HCT116 (cell line): Measurements from ENCODE around the gene FGF10. TPM values are rescaled to one million over a fixed set of nuclear protein-coding genes. Genes with fewer than 3 reads are reported as not detected.

Experiments used
- ATAC-seq: fragments of 200-7000 bp; cut with Tn5 transposase; 2 replicates; pipeline ENCODE4 v1.9.1; 2020; ENCODE audit warnings: mild to moderate bottlenecking, moderate library complexity
- BruUV-seq: library from RNA; stranded (reverse); fragments of 400-500 nt; replicated peaks from 2 replicates; lab custom pipeline; 2021; lab: Mats Ljungman, UMichigan
- CTCF ChIA-PET: fragments of 300-600 bp; sonication (Branson Sonifier 250); formaldehyde crosslinking; loops from one replicate; lab custom pipeline; 2021; ENCODE audit warnings: antibody characterized with exemption; lab: Charles Lee
- POLR2A ChIA-PET: fragments of 300-600, 350-600 bp; sonication (Branson Sonifier 250); formaldehyde crosslinking; loops from one replicate; lab custom pipeline; 2021; ENCODE audit warnings: antibody characterized with exemption; lab: Charles Lee
- RAD21 ChIA-PET, 2 experiments: fragments of 300-600 bp; sonication (Branson Sonifier 250); formaldehyde crosslinking; loops; one replicate each; lab custom pipeline; 2023; ENCODE audit warnings: low total read pairs in 2 of 2; ENCODE audit not compliant: uncharacterized antibody in 2 of 2, unreplicated experiment in 2 of 2, low non-redundant PET in 1 of 2; lab: Charles Lee
- DNase-seq: peaks from one replicate; pipeline ENCODE4 v3.0.0-alpha.2; 2010; ENCODE audit warnings: low read depth, low spot score
- H2AFZ ChIP-seq: fragments of 200-600 bp; shearing (Covaris generic), sonication (generic); 2 replicates; pipeline ENCODE4 v1.6.1; 2017; ENCODE audit warnings: low read depth, mixed run types, mixed read lengths, antibody characterized with exemption, low read length; ENCODE audit not compliant: poor library complexity, severe bottlenecking
- H3K27ac ChIP-seq: 2 replicates; pipeline ENCODE4 v1.5.1; 2012; ENCODE audit warnings: low read depth, low read length
- H3K27me3 ChIP-seq: fragments of 200-600 bp; sonication (generic); 2 replicates; pipeline ENCODE4 v1.6.1; 2016; ENCODE audit warnings: mixed run types, low read length, mixed read lengths; ENCODE audit not compliant: insufficient read depth
- H3K36me3 ChIP-seq, 2 experiments: fragments of 200-500 bp in 1 of 2; fragments of 200-600 bp in 1 of 2; sonication (Bioruptor generic) in 1 of 2; sonication (generic) in 1 of 2; 2 replicates each; pipeline versions ENCODE4 v1.5.1 to v1.6.1; 2014 to 2016; ENCODE audit warnings: low read length in 2 of 2, inconsistent platforms in 1 of 2, mixed read lengths in 1 of 2, mixed run types in 1 of 2; ENCODE audit not compliant: insufficient read depth in 2 of 2, control insufficient read depth in 1 of 2
- H3K4me1 ChIP-seq, 2 experiments: fragments of 200-600 bp in 1 of 2; sonication (generic) in 1 of 2; 2 replicates each; pipeline versions ENCODE4 v1.5.1 to v1.6.1; 2012 to 2017; ENCODE audit warnings: low read length in 2 of 2, inconsistent platforms in 1 of 2, mild to moderate bottlenecking in 1 of 2, mixed read lengths in 1 of 2, mixed run types in 1 of 2, moderate library complexity in 1 of 2; ENCODE audit not compliant: insufficient read depth in 2 of 2, control insufficient read depth in 1 of 2
- H3K4me2 ChIP-seq: fragments of 200-600 bp; sonication (generic); 2 replicates; pipeline ENCODE4 v1.6.1; 2017; ENCODE audit warnings: mixed run types, low read length, mixed read lengths
- H3K4me3 ChIP-seq, 2 experiments: fragments of 200-600 bp in 1 of 2; sonication (generic) in 1 of 2; replicated peaks in 1 of 2; 2 replicates each; pipeline ENCODE4 v1.5.1; 2011 to 2016; ENCODE audit warnings: low read length in 2 of 2, control low read depth in 1 of 2, low read depth in 1 of 2, mild to moderate bottlenecking in 1 of 2, mixed read lengths in 1 of 2, mixed run types in 1 of 2
- H3K79me2 ChIP-seq: fragments of 200-600 bp; sonication (generic); 2 replicates; pipeline ENCODE4 v1.6.1; 2017; ENCODE audit warnings: mild to moderate bottlenecking, mixed run types, low read length, moderate library complexity, mixed read lengths; ENCODE audit not compliant: insufficient read depth
- H3K9ac ChIP-seq: fragments of 200-600 bp; sonication (generic); 2 replicates; pipeline ENCODE4 v1.6.1; 2016; ENCODE audit warnings: low read length, mixed read lengths
- H3K9me2 ChIP-seq: fragments of 200-600 bp; sonication (generic), shearing (Covaris generic); 2 replicates; pipeline ENCODE4 v1.6.1; 2017; ENCODE audit warnings: mixed run types, mild to moderate bottlenecking, moderate library complexity; ENCODE audit not compliant: insufficient read depth
- H3K9me3 ChIP-seq, 2 experiments: fragments of 200-500 bp in 1 of 2; fragments of 200-600 bp in 1 of 2; sonication (Bioruptor generic) in 1 of 2; sonication (generic) in 1 of 2; 2 replicates each; pipeline ENCODE4 v1.6.1; 2014 to 2017; ENCODE audit warnings: low read length in 2 of 2, mixed read lengths in 2 of 2, inconsistent platforms in 1 of 2, low read depth in 1 of 2, mild to moderate bottlenecking in 1 of 2, mixed run types in 1 of 2, moderate library complexity in 1 of 2; ENCODE audit not compliant: control insufficient read depth in 1 of 2, insufficient read depth in 1 of 2
- H4K20me1 ChIP-seq: fragments of 200-600 bp; sonication (generic), shearing (Covaris generic); 2 replicates; pipeline ENCODE4 v1.6.1; 2017; ENCODE audit warnings: mixed run types, mild to moderate bottlenecking, moderate library complexity; ENCODE audit not compliant: insufficient read depth
- CEBPB ChIP-seq: IDR thresholded peaks from 2 replicates; pipeline ENCODE4 v1.6.1; 2012; ENCODE audit warnings: low read depth
- CTCF ChIP-seq, 3 experiments: fragments of 200-600 bp in 1 of 3; sonication (generic) in 1 of 3; IDR thresholded peaks in 2 of 3; conservative IDR thresholded peaks in 1 of 3; 2 replicates each; pipeline ENCODE4 v1.5.1; 2012 to 2017; ENCODE audit warnings: low read depth in 2 of 3, low read length in 2 of 3, antibody characterized with exemption in 1 of 3, borderline replicate concordance in 1 of 3, control low read depth in 1 of 3, mild to moderate bottlenecking in 1 of 3, mixed read lengths in 1 of 3, mixed run types in 1 of 3, moderate library complexity in 1 of 3; ENCODE audit not compliant: insufficient read depth in 1 of 3
- EGR1 ChIP-seq: IDR thresholded peaks from 2 replicates; pipeline ENCODE4 v1.6.1; 2012; ENCODE audit warnings: low read depth
- TCF7L2 ChIP-seq: IDR thresholded peaks from 2 replicates; pipeline ENCODE4 v1.7.0; 2011; ENCODE audit warnings: borderline replicate concordance, inconsistent platforms; ENCODE audit not compliant: insufficient read depth, insufficient read length; ENCODE audit errors: extremely low read depth
- ZNF274 ChIP-seq: fragments of 200-500 bp; sonication (Bioruptor generic); IDR thresholded peaks from 2 replicates; pipeline ENCODE4 v1.6.1; 2014; ENCODE audit warnings: mild to moderate bottlenecking, low read depth, low read length, inconsistent platforms
- intact Hi-C: fragments of 100-400 bp; cut with micrococcal nuclease; formaldehyde crosslinking; loops from 2 replicates; pipeline ENCODE4 v1.10.0; 2022
- total RNA-seq: library from RNA; stranded (reverse); gene quantifications from one replicate; pipeline ENCODE4 v1.2.1, GENCODE V29; 2021; ENCODE audit not compliant: unreplicated experiment

Gene FGF10
- total RNA-seq, 1 experiment from 2014 or later: not detected

GRCh38 chr5:44300551-44300950 lies 88.7 kb downstream of the FGF10 start:
- H3K9me2 ChIP-seq: no peaks in the 10 kb centered on the region
- no peaks in the 10 kb centered on the region for H3K36me3 ChIP-seq
- ChIA-PET RAD21 (no interaction called here), CTCF (no interaction called here), POLR2A (no interaction called here)
- intact Hi-C loops: no loop called here
- no TSS peak for BruUV-seq
- H3K4me1 ChIP-seq: no peaks in the 10 kb centered on the region
- no peak overlapping the region for H3K27ac ChIP-seq
- H3K9ac ChIP-seq: no peak overlapping the region
- no peak for TF ChIP-seq ZNF274
- no peaks in the 10 kb centered on the region for H3K9me3 ChIP-seq
- ATAC-seq (no peak), DNase-seq (no peak)
- no peak overlapping the region for H3K4me2 ChIP-seq
- H3K79me2 ChIP-seq: no peaks in the 10 kb centered on the region
- H3K27me3 ChIP-seq: no peaks in the 10 kb centered on the region
- H4K20me1 ChIP-seq: no peaks in the 10 kb centered on the region; the same call in 1 of the 2 replicates
- H2AFZ ChIP-seq: no peak overlapping the region
- no peak overlapping the region for H3K4me3 ChIP-seq

GRCh38 chr5:44299394-44299793 lies 89.8 kb downstream of the FGF10 start:
- Histone ChIP-seq H3K9ac (no peak overlapping the region), H3K4me3 (no peak overlapping the region), H3K27me3 (no peaks in the 10 kb centered on the region), H3K4me2 (no peak overlapping the region), H3K27ac (no peak overlapping the region), H2AFZ (no peak overlapping the region), H3K79me2 (no peaks in the 10 kb centered on the region), H3K9me3 (no peaks in the 10 kb centered on the region), H3K36me3 (no peaks in the 10 kb centered on the region), H3K4me1 (no peaks in the 10 kb centered on the region), H3K9me2 (no peaks in the 10 kb centered on the region), H4K20me1 (no peaks in the 10 kb centered on the region; the same call in 1 of the 2 replicates)
- no peak for TF ChIP-seq EGR1
- no peak for TF ChIP-seq TCF7L2
- no peak for TF ChIP-seq CTCF (IDR thresholded peaks at IDR 0.05 in 2 of 3, conservative IDR thresholded peaks at IDR 0.05 in 1 of 3; ENCODE audit: borderline replicate concordance in 1 of 3, insufficient read depth in 1 of 3, low read depth in 2 of 3, low read length in 2 of 3)
- TF ChIP-seq CEBPB: no peak
- ChIA-PET POLR2A (no interaction called here), RAD21 (no interaction called here), CTCF (no interaction called here)
- no TSS peak for BruUV-seq
- no peak for DNase-seq
- ATAC-seq: no peak
- intact Hi-C loops: no loop called here
